GM19397 (cell line): ENCODE data around the gene LRRC28.

ENCODE experiments used
- ATAC-seq: cut with Tn5 transposase; IDR thresholded peaks from one replicate; pipeline ENCODE4 v1.9.1; 2021; ENCODE audit warnings: mild to moderate bottlenecking, moderate library complexity; ENCODE audit not compliant: unreplicated experiment

Gene LRRC28

DNA sequence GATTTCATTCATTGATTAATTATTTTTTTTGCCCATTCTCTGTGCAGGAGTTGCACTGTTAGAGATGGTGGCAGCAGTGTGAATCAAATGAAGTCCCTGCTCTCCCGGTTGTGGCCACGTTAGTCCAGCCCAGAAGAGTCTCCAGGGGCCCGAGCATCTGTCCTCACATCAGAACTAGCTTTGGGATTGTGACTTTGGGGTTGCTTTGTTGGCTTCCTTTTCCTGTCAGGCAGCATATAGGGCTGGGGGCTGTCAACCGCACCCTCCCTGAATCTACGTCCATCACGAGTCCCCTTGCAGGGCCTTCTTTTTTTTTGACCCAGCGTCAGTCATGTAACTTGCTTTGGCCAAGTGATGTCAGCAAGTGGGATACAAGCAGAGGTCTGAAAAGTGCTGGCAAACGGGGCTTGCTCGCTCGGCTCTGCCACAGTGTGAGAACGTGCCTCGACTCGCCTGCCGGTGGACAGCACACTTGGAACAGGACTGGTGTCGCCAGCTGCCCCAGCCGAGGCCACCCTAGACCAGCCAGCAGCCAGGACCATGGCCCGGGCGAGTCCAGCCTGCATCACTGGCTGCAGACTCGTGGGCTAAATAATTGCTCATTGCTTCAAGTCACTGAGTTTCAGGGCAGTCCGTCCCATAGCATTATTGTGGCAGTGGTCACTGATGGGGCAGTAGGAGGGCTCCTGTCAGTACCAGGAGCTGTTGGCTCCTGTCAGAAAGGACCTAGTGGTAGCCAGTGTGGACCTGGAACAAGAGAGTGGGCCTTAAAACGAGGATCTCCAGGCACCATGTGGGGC, 162.9 kb downstream of the LRRC28 start:
- no peak for ATAC-seq

DNA sequence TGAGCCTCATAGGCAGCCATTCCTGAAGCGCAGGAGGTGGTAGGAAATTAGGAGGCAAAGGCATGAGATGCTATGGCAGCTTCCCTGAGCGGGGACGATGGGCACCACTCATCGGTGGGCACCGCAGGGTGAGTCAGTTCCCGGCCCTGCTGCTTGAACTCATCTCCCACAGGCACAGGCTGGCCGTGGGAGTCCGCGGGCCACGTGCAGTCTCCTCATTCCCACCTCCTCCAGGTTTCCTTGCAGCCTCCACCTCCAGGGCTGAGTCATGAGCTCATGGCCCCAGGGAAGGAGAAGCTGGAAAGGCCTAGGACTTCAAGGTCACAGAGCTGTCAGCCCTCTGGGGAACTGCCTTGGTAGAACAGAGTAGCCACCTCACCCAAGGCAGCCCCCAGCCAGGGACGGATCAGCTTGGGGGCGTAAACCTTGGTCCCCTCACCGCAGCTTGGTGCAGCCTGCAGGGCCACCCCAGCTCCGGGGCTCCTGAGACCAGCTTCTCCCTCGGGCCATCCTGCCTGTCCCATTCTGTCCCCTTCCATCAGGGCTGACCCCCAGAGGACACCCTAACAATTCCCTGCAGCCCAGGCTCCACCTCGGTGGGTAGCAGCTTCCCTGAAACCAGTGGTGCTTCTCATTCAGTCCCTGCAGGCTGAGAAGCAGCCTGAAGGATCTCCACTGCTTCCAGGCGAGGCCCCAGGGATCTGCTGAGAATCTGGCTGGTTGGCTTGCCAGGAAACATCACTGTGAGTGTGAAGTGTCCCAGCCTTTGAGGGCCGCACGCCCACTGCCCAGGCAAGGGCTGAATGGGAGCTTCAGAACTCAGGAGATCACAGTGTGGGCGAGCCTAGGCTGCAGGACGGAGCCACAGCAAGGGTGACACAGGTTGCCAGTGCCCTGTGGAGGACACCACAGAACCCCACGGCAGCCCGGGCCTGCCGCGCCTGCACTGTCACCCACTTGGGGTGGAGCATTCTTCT, 163.8 kb downstream of the LRRC28 start:
- ATAC-seq, result no peak

DNA sequence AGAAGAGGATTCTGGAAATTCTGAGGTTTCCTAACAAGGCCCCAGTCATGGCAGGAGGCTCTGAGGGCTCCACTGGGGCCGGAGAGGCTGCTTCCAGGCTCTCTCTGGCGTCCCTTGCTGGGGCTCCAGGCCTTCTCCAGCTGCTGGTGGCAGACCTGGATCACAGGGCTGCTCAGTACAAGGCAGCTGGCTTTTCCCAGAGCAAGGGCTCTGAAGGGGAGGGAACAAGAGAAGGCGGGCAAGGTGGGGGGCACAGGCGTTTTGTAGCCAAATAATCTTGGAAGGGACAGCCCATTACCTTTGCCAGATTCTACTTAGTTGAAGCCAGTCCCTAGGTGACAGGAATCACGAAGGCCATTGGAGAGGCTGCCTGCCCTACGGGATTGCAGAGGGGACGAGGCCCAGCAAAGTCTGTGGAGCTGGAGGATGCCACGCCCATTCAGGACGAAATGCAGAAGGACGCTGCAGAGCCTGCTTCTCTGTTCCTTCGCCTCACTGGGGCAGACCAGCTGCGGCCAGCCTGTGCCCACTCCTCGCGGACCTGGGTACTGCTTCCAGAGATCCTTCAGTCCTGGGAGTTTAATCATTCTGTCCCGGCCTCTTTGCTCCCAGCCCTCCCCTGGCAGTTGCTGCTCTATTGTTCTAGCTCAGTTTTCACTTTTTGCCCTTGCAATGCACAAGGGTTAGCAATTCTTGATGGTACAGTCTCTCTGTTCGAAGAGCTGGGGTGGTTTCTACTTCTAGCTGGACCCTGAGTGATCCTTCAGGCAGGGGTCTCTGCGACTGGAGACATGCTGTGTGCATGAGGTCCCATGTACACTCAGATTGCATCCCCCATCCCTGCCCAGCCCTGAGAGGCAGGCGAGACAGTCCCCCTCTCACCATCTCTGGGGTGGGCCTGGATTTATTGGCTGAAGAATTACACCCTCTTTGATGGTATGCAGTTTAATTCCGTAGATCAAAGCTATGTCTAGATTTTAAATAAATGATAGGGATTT, 165.2 kb downstream of the LRRC28 start:
- no peak for ATAC-seq

DNA sequence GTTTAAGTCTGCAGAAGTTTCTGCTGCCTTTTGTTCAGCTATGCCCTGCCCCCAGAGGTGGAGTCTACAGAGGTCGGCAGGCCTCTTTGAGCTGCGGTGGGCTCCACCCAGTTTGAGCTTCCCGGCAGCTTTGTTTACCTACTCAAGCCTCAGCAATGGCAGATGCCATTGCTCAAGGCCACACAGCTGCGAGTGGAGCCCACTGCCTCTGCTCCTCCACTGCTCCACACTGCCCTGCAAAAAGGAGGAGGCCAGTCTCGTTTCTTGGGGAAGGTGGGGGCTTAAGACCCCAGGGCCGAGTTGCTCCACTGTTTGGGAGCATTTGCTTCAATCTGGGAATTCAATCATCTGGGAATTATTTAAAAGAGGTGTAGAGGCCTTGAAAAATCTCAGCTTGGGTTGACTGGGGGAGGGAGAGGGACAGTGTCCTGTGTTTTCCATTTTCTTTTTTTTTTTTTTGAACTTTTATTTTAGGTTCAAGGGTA, 169.9 kb downstream of the LRRC28 start:
- ATAC-seq, result no peak

DNA sequence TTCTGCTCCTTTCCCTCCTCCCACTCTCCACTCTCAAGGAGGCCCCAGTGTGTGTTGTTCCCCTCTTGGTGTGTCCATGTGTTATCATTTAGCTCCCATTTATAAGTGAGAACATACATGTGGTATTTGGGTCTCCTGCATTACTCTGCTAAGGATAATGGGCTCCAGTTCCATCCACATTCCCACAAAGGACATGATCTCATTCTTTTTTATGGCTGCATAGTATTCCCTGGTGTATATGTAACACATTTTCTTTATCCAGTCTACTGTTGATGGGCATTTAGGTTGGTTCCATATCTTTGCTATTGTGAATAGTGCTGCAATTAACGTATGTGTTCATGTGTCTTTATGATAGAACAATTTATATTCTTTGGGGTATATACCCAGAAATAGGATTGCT, 170.5 kb downstream of the LRRC28 start:
- no peak for ATAC-seq

DNA sequence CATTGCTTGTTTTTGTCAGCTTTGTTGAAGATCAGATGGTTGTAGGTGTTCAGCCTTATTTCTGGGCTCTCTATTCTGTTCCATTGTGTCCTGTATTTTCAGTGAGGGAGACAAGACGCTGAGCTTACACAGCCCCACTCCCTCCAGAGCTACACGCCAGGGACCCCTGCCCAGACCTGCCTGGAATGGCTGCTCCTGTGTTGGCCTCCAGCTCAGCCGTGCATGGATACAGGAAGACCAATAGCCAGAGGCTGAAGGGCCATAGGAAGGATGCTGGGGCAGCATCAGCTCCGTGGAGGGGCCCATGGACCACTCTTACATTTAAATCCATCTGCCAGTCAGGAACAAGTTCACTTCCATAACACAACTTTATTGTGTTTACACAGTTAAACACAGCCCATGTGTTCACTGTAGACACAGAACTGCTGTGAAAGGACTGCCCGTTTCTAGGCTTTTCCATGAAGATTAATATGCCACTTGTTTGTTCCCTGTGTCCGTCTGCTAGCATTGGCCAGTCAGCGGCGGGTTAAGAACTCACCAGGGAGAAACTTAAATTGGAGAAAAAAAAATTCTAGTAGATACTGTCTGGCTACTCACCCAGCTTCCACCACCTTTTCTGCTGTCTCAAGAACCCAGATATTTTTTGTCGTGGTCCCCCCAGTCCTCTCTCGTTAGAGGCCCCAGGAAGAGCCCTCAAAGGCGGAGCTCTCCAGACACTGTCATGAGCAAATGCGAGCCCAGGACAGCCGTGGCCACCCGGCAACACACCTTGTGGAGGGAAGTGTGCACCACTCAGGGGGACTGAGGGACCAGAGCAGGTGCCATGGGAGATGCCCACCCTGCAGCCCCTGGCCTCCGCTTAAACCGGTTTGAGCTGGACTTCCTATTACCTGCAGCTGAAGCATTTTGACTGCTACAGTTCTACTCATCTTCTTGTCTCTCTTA, 172.2 kb downstream of the LRRC28 start:
- ATAC-seq, result no peak

DNA sequence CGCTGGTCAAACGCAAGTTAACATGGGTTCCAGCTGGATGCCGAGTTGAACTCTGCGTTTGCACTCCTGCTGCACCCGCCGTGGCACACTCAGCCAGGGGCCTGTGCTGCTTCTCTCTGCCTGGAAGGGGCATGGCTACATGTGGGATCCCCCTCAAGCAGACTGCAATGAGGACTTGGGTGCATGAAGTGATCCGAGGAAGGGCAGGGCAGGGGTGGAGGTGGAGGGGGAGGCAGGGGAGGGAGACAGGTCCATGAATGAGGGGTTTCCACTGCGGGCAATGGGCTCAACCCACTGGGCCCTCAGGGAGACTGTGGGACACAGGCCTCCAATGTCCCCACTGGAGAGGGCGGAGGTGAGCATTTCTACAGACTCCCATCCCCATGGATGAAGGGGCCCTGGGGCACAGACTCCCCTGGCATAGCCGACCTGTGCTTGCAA, 172.9 kb downstream of the LRRC28 start:
- ATAC-seq, result no peak

DNA sequence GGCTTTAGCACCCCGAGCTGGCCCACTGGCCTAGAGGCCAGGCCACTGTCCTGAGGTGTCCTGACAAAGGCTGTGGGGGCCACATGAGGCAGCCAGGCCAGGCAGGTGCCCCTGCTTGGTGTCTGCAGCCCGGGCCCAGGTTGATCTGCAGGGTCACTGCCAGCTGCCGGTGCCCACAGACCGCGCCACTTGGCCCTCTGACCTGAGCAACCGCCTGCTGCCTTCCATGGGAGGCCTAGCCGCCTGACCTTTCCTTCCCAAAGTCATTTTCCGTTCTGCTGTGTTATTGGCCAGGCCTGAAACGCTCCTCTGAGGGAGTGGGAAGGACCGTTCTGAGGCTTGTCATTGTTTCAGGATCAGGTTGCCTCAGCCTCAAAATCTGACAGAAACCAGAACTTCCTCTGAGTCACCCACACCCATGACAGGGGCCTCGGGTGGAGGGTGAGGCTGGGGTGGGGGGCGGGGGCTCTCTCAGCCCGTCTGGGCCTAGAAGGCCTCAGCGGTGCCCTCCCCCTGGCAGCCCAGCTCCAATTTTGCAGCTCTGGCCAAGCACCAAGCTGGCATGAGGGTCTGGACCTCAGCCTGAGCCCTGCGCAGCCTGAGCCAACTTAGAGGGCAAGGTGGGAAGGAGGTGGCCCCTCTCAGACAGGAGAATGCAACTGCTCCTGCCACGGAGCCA, 173.8 kb downstream of the LRRC28 start:
- peak; percentile 48 for ATAC-seq

DNA sequence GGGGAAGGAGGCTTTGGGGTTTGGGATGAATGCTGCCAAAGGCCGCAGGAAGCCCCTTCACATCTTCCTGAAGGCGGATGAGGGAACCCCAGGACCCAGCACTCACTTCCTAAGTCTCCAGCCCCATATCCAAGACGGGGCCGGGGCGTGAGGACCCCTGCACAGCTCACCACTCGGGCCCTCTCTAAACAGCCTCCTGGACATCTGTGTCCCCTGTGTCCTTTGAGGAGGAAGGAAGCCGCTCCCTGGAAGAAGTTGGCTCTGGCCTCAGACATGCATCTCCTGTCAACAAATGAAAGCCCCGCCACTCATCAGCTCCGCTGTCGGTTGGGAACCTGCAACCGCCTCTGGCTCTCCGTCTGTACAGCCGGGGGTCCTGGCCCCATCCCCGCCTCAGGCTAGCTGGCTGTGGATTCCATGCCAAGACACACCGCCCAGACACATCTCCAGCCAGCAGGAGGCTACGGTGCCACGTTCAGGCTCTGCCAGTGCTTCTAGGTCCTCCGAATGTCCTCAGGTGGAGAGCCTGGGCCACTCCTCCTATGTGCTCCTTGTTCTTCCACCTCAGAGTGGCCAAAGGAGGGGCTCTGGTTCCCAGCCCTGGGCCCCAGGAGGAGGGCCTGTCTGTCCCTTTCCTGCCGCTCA, 174.5 kb downstream of the LRRC28 start:
- peak; percentile 8 for ATAC-seq

DNA sequence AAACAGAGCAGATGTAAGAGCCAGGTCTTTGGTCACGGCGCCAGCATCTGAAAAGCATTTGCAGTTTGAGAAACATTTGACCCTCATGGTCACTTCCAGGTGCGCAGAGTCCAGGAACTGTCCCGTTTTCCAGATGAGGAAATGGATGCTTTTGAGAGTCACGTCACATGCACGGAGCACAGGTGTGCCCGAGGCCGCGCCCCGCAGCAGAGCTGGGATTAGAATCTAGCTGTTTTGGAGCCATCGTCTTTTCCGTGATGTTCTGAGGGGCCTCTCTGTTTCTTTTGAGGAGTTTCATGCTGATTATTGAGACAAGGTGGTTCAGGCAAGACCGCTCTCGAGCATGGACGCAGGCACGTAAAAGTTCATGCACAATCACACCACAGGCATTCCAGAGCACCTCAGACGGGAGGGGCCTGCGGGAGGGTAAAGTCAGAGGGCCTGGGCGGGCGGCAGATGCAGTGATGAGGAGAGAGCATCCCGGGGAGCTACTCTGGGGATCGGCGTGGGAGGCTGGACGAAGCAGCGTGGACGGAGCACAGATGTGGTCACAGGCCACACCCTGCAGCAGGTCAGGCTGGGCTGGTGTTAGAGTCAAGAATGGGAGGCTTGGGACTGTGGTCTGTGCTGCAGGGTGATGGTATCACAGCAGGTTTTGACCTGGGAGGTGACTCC, 175.3 kb downstream of the LRRC28 start:
- ATAC-seq, result no peak

DNA sequence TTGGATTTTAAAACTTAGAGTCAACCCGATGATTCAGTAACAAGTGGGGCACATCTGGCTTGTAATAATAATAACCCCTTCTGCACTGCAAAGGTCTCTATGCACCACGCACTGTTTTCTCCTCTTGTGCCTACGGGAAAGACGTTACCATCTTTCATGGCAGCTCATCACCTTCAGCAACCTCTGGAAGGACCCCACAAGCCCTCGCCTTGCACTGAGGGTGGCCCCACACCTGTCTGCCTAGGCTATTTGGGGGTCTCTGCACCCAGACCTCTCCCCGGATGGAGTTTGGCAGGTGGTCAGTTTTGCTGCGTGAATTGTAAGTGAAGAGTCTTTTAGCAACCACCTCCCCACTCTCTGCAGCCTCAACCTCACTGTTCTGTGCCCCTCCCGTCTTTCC, 175.9 kb downstream of the LRRC28 start:
- no peak for ATAC-seq

DNA sequence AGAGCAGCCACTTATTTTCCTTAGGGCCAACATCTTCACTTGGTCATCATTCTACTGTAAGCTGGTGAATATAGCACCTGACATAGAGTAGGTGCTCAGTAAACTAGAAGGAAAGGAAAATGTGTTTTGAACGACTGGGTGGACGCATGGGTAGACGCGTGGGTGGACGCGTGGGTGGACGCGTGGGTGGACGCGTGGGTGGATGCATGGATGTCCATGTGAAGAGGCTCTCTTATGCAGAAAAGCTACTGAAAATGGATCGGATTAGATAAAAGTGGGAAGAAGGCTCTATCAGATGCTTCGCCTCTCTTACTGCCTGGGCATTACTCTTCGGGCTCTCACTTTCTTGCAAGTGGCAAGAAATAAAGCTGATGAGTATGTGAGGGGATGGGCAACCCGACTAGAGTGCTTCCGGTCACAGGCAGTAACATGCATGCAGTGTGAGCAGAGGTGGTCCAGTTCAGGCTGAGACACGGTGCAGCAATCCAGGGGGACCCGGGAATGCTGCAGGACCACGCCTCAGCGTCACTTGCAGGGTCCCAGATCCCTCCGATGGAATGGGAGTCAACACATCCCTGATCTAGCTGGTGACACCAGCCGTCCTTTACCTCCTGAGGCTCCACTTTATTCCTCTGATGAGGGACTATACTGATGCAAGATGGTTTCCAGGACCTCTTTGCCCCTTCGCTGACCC, 176.5 kb downstream of the LRRC28 start:
- ATAC-seq, result no peak

DNA sequence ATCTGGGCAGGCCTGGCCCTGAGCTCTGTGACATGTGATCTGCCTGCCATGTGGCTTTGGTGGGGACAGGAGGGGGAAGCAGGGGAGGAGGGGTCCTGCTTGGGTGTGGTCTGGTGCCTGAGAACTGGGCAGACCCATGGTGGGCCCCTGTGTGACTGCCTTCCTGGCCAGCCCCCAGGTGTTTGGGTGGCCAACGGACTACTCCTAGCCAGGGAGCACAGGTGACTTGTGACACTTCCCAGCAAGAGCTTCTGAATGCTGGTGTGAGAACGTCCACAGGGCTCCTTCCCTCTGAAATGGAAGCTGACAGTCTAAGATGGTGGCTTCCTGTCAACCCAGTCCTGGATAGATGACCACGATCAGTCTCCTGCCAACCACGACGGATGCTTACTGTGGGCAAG, 178.4 kb downstream of the LRRC28 start:
- ATAC-seq, result no peak

DNA sequence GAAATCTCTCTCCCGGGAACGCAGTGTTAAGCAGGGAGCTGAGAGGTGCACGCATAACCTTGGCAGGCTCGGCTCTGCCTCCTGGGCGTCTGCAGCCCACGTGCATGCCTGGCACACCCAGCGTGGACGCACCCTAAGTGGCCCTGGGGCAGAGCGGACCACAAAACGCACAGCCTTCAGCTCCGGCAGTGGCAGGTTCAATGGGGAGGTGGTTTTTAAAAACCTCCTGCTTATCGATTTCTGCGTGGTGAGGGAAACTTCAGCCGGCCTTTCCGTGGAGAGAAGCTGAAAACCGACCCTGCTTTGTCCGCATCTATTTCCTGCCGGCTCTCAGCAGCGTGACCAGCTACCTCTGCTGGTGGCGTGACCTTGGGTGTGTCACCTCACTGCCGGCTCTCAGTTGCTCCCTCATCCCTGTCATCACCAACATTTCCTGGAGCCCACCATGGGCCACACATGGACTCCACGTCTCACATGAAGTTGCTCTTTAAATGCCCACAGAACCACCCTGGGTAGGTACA, 179.7 kb downstream of the LRRC28 start:
- ATAC-seq, result no peak

DNA sequence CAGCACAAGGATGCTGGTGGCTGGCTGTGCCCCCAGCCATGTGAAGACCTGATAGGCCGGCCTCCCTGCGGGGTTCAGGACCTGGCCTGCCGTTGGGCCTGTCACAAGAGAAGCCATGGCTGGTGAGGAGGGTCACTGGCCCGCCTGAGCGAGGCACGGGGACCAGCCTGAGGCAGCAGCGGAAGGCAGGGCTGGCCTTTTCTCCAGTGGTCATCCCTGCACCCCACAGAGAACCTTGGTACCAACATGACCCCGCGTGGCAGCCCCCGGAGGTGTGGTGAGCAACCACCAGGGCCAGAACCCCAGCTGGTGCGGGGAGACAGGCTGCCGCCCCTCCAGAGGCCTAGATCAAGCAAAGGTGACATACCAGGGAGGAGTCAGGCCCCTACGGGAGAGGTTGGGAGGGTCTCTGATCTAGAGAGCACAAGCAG, 180.4 kb downstream of the LRRC28 start:
- ATAC-seq, result no peak

DNA sequence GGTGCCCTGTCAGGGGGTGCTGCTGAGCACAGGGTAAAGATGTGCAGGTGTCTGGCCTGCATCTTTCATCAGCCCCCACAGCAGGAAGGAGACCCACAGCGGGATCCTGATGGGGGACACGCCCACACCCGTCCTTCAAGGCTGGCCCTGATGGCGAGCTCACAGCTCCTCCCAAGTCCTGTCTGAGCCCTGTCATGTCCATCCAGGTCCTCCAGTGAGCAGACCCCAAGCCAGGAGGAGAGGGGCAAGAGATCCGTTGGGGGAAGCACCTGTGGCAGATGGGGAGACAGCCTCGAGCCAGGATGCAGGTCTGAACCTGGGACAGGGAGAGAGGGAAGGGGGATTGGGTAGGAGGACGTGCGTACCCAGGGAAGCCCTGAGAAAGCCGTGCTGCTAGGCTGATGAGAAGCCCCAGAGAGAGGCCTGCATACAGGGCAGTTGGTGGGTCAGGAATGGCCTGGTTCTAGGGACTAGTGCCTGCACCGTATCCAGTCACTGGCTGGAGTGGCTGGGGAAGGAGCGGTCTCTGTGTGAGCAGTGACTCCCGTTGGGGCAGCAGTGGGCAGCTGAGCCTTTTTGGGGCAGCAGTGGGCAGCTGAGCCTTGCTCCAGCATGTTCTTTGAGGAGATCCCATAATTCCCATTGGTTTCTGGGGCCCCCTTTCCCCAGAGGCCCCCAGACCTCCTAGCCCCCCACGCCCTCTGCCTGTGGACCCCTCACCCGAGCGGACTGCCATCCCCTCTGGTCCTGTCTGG, 181.2 kb downstream of the LRRC28 start:
- ATAC-seq, result no peak
